Kasumi-1 (cell line): Measurements from ENCODE around the gene CASQ2.
A peak's percentile ranks its signal among the peaks of the same experiment; 100 is the strongest.

ENCODE experiments used
- DNase-seq, 2 experiments: peaks; one replicate each; lab custom pipeline; 2025; lab: John Stamatoyannopoulos, UW

Gene CASQ2

GRCh38 chr1:115661157-115661556, 107.4 kb downstream of the CASQ2 start:
- DNase-seq, result no peak

GRCh38 chr1:115660151-115660550, 108.4 kb downstream of the CASQ2 start:
- DNase-seq, result no peak

- DNase-seq, result no peak
These were observed 109.9 kb downstream of the CASQ2 start for GRCh38 chr1:115658646-115659045.

GRCh38 chr1:115656461-115657077, 111.9 kb downstream of the CASQ2 start:
- DNase-seq, result no peak

GRCh38 chr1:115655916-115656315, 112.6 kb downstream of the CASQ2 start:
- no peak for DNase-seq

- DNase-seq, result peak; percentile 53 to 62
These were observed 113.2 kb downstream of the CASQ2 start for GRCh38 chr1:115655306-115655663.

- DNase-seq, result peak; percentile 53 to 62
These were observed 113.7 kb downstream of the CASQ2 start for GRCh38 chr1:115654663-115655305.

- DNase-seq, result no peak
These were observed 114.4 kb downstream of the CASQ2 start for GRCh38 chr1:115654125-115654524.

- DNase-seq, result no peak
These were observed 116.2 kb downstream of the CASQ2 start for GRCh38 chr1:115652236-115652788.

GRCh38 chr1:115651391-115651790, 117.1 kb downstream of the CASQ2 start:
- no peak for DNase-seq

- DNase-seq, result no peak
These were observed 117.6 kb downstream of the CASQ2 start for GRCh38 chr1:115650961-115651360.
